ENCODE measurements around the gene SLC40A1.

Gene SLC40A1

DNA sequence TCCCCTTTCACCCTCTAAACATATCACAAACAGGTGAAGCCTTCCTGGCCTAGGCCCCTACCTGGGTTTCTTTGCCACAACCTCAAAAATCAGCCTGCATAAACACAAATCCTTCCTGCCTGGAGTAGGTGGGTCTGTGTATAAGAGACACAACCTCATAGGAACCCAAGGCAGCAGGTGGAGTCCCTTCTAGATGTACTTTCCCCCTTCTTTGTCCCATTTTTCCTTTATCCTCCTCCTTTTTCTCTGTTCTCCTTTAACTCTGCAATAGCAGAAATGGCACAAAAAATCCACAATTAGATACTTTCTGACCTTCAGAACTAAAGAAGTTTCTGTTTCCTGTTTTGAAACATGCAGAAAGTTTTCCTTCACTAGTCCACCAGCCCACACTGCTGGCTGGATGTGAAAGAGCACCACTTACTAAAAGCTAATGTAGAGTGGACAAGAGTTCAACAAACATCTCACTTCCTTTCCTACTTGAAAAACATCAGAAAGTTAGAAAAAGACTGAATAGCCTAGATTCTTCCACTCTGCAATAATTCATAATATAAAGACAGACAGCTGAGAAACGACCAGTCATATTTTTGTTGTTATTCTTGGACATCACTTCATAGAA is 11.2 kb downstream of the SLC40A1 start:
- Histone ChIP-seq H3K4me1 (ENCODE audit: control insufficient read depth, insufficient read depth, low read length) (no peaks in the 10 kb centered on the region), H3K27me3 (ENCODE audit: control insufficient read depth, insufficient read depth, low read length) (no peaks in the 10 kb centered on the region), H3K9me3 (ENCODE audit: control insufficient read depth, insufficient read depth, low read length) (no peaks in the 10 kb centered on the region), H3K36me3 (ENCODE audit: control insufficient read depth, insufficient read depth, low read length) (no peaks in the 10 kb centered on the region), H3K27ac (ENCODE audit: low read length) (no peak overlapping the region), H3K4me3 (ENCODE audit: low read length) (no peak overlapping the region)
- WGBS (ENCODE audit: insufficient coverage, insufficient read length): no CpG with 5 or more reads among the region's 1 CpG
- DNase-seq (ENCODE audit: low read depth, low spot score): no peak

GRCh38 chr2:189566046-189566445 is 14.5 kb downstream of the SLC40A1 start:
- WGBS (ENCODE audit: insufficient coverage, insufficient read length): no CpG with 5 or more reads among the region's 3 CpGs
- no peaks in the 10 kb centered on the region for H3K27me3 ChIP-seq (ENCODE audit: control insufficient read depth, insufficient read depth, low read length)
- H3K27ac ChIP-seq (ENCODE audit: low read length): no peak overlapping the region
- no peaks in the 10 kb centered on the region for H3K9me3 ChIP-seq (ENCODE audit: control insufficient read depth, insufficient read depth, low read length)
- H3K36me3 ChIP-seq (ENCODE audit: control insufficient read depth, insufficient read depth, low read length): no peaks in the 10 kb centered on the region
- no peak for DNase-seq (ENCODE audit: low read depth, low spot score)
- no peak overlapping the region for H3K4me3 ChIP-seq (ENCODE audit: low read length)
- H3K4me1 ChIP-seq (ENCODE audit: control insufficient read depth, insufficient read depth, low read length): no peaks in the 10 kb centered on the region

GRCh38 chr2:189561371-189562038 is 19.1 kb downstream of the SLC40A1 start:
- no peak for DNase-seq (ENCODE audit: low read depth, low spot score)
- no peak overlapping the region for H3K4me3 ChIP-seq (ENCODE audit: low read length)
- H3K4me1 ChIP-seq (ENCODE audit: control insufficient read depth, insufficient read depth, low read length): no peaks in the 10 kb centered on the region
- H3K9me3 ChIP-seq (ENCODE audit: control insufficient read depth, insufficient read depth, low read length): no peaks in the 10 kb centered on the region
- no CpG with 5 or more reads among the region's 6 CpGs for WGBS (ENCODE audit: insufficient coverage, insufficient read length)
- H3K27me3 ChIP-seq (ENCODE audit: control insufficient read depth, insufficient read depth, low read length): no peaks in the 10 kb centered on the region
- H3K36me3 ChIP-seq (ENCODE audit: control insufficient read depth, insufficient read depth, low read length): no peaks in the 10 kb centered on the region
- H3K27ac ChIP-seq (ENCODE audit: low read length): no peak overlapping the region

GRCh38 chr2:189560273-189560586 is 20.4 kb downstream of the SLC40A1 start:
- Histone ChIP-seq H3K4me3 (ENCODE audit: low read length) (no peak overlapping the region), H3K27me3 (ENCODE audit: control insufficient read depth, insufficient read depth, low read length) (no peaks in the 10 kb centered on the region), H3K9me3 (ENCODE audit: control insufficient read depth, insufficient read depth, low read length) (no peaks in the 10 kb centered on the region), H3K36me3 (ENCODE audit: control insufficient read depth, insufficient read depth, low read length) (no peaks in the 10 kb centered on the region), H3K27ac (ENCODE audit: low read length) (no peak overlapping the region), H3K4me1 (ENCODE audit: control insufficient read depth, insufficient read depth, low read length) (no peaks in the 10 kb centered on the region)
- no peak for DNase-seq (ENCODE audit: low read depth, low spot score)

GRCh38 chr2:189559579-189560272 is 20.9 kb downstream of the SLC40A1 start:
- Histone ChIP-seq H3K4me3 (ENCODE audit: low read length) (no peak overlapping the region), H3K27me3 (ENCODE audit: control insufficient read depth, insufficient read depth, low read length) (no peaks in the 10 kb centered on the region), H3K4me1 (ENCODE audit: control insufficient read depth, insufficient read depth, low read length) (no peaks in the 10 kb centered on the region), H3K9me3 (ENCODE audit: control insufficient read depth, insufficient read depth, low read length) (no peaks in the 10 kb centered on the region), H3K36me3 (ENCODE audit: control insufficient read depth, insufficient read depth, low read length) (no peaks in the 10 kb centered on the region), H3K27ac (ENCODE audit: low read length) (no peak overlapping the region)
- DNase-seq (ENCODE audit: low read depth, low spot score): no peak
- no CpG with 5 or more reads among the region's 2 CpGs for WGBS (ENCODE audit: insufficient coverage, insufficient read length)

DNA sequence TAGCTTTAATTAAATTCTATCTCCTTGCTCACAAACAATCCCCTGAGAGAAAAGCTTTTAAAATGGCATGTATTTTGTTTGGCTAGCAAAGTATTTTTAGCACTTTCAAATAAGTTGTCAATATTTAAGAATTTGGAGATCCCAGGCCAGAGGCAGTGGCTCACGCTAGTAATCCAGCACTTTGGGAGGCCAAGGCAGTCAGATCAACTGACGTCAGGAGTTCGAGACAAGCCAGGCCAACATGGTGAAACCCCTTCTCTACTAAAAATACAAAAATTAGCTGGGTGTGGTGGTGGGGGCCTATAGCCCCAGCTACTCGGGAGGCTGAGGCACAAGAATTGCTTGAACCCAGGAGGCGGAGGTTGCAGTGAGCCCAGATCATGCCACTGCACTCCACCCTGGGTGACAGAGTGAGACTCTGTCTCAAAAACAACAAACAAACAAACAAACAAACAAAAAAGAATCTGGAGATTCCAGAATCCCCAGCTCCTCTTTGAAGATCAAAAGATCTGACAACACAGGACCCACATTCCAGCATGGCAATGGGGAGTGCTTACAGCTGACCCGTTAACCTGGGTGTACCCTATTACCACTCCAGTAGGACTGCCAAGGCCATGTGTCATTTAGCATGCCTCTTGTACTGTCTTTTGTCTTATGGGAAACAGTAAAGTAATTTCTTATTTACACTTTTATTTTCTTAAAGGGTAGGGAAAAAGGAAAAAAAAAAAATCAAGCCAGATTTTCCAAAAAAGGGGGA is 21.9 kb downstream of the SLC40A1 start:
- H3K9me3 ChIP-seq (ENCODE audit: control insufficient read depth, insufficient read depth, low read length): no peaks in the 10 kb centered on the region
- no peaks in the 10 kb centered on the region for H3K27me3 ChIP-seq (ENCODE audit: control insufficient read depth, insufficient read depth, low read length)
- no peak overlapping the region for H3K27ac ChIP-seq (ENCODE audit: low read length)
- H3K4me1 ChIP-seq (ENCODE audit: control insufficient read depth, insufficient read depth, low read length): no peaks in the 10 kb centered on the region
- no peak overlapping the region for H3K4me3 ChIP-seq (ENCODE audit: low read length)
- WGBS (ENCODE audit: insufficient coverage, insufficient read length): no CpG with 5 or more reads among the region's 6 CpGs
- no peak for DNase-seq (ENCODE audit: low read depth, low spot score)
- no peaks in the 10 kb centered on the region for H3K36me3 ChIP-seq (ENCODE audit: control insufficient read depth, insufficient read depth, low read length)

GRCh38 chr2:189557373-189557772 is 23.2 kb downstream of the SLC40A1 start:
- no CpG with 5 or more reads among the region's 1 CpG for WGBS (ENCODE audit: insufficient coverage, insufficient read length)
- H3K36me3 ChIP-seq (ENCODE audit: control insufficient read depth, insufficient read depth, low read length): no peaks in the 10 kb centered on the region
- H3K27ac ChIP-seq (ENCODE audit: low read length): no peak overlapping the region
- no peaks in the 10 kb centered on the region for H3K4me1 ChIP-seq (ENCODE audit: control insufficient read depth, insufficient read depth, low read length)
- H3K4me3 ChIP-seq (ENCODE audit: low read length): no peak overlapping the region
- H3K9me3 ChIP-seq (ENCODE audit: control insufficient read depth, insufficient read depth, low read length): no peaks in the 10 kb centered on the region
- no peaks in the 10 kb centered on the region for H3K27me3 ChIP-seq (ENCODE audit: control insufficient read depth, insufficient read depth, low read length)
- no peak for DNase-seq (ENCODE audit: low read depth, low spot score)

DNA sequence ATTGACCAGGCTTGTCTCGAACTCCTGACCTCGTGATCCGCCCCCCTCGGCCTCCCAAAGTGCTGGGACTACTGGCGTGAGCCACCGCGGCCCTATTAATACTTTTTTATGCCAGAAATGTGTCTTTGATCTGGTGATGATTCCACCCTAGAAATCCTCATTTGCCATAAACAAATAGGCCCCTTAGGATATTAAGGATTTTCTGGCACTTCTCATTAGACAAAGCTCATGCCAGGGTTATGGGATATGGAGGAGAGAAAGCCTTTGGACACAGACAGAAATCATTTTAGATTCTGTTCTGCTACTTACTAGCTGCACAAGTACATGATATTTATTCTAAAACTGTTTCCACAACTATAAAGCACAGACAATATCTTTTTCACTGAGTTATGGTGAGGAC is 24.1 kb downstream of the SLC40A1 start:
- Histone ChIP-seq H3K9me3 (ENCODE audit: control insufficient read depth, insufficient read depth, low read length) (no peaks in the 10 kb centered on the region), H3K4me3 (ENCODE audit: low read length) (no peak overlapping the region)
- no CpG with 5 or more reads among the region's 7 CpGs for WGBS (ENCODE audit: insufficient coverage, insufficient read length)

GRCh38 chr2:189555232-189555631 is 25.4 kb downstream of the SLC40A1 start:
- no peaks in the 10 kb centered on the region for H3K4me1 ChIP-seq (ENCODE audit: control insufficient read depth, insufficient read depth, low read length)
- H3K4me3 ChIP-seq (ENCODE audit: low read length): no peak overlapping the region
- H3K27ac ChIP-seq (ENCODE audit: low read length): no peak overlapping the region
- H3K9me3 ChIP-seq (ENCODE audit: control insufficient read depth, insufficient read depth, low read length): no peaks in the 10 kb centered on the region
- no CpG with 5 or more reads among the region's 2 CpGs for WGBS (ENCODE audit: insufficient coverage, insufficient read length)
- H3K36me3 ChIP-seq (ENCODE audit: control insufficient read depth, insufficient read depth, low read length): no peaks in the 10 kb centered on the region
- no peak for DNase-seq (ENCODE audit: low read depth, low spot score)
- no peaks in the 10 kb centered on the region for H3K27me3 ChIP-seq (ENCODE audit: control insufficient read depth, insufficient read depth, low read length)

More for the DNA sequence above, 24.1 kb downstream of the SLC40A1 start:
- DNase-seq (ENCODE audit: low read depth, low spot score): no peak
- no peaks in the 10 kb centered on the region for H3K36me3 ChIP-seq (ENCODE audit: control insufficient read depth, insufficient read depth, low read length)
- no peak overlapping the region for H3K27ac ChIP-seq (ENCODE audit: low read length)
- H3K27me3 ChIP-seq (ENCODE audit: control insufficient read depth, insufficient read depth, low read length): no peaks in the 10 kb centered on the region
- no peaks in the 10 kb centered on the region for H3K4me1 ChIP-seq (ENCODE audit: control insufficient read depth, insufficient read depth, low read length)

- Histone ChIP-seq H3K27me3 (ENCODE audit: control insufficient read depth, insufficient read depth, low read length) (no peaks in the 10 kb centered on the region), H3K27ac (ENCODE audit: low read length) (no peak overlapping the region), H3K4me3 (ENCODE audit: low read length) (no peak overlapping the region), H3K9me3 (ENCODE audit: control insufficient read depth, insufficient read depth, low read length) (no peaks in the 10 kb centered on the region), H3K4me1 (ENCODE audit: control insufficient read depth, insufficient read depth, low read length) (no peaks in the 10 kb centered on the region), H3K36me3 (ENCODE audit: control insufficient read depth, insufficient read depth, low read length) (no peaks in the 10 kb centered on the region)
- no peak for DNase-seq (ENCODE audit: low read depth, low spot score)
- WGBS (ENCODE audit: insufficient coverage, insufficient read length): no CpG with 5 or more reads among the region's 1 CpG
These were observed 27.0 kb downstream of the SLC40A1 start for GRCh38 chr2:189553504-189554088.

Measured in iPS DF 6.9 (cell line).